Left lung (tissue), 10 donors: Measurements from ENCODE around the gene MPPED2. TPM values are rescaled to one million over a fixed set of nuclear protein-coding genes. Genes with fewer than 3 reads are reported as not detected.

Experiments
- ATAC-seq: fragments of 200-7000 bp; cut with Tn5 transposase; one replicate; pipeline ENCODE4 v1.9.1; 2020; ENCODE audit warnings: moderate library complexity
- DNase-seq, 4 donors: peaks; one replicate each; pipeline ENCODE4 v3.0.0-alpha.2; 2013 to 2020
- H3K27ac ChIP-seq, 2 donors: fragments of 200-600 bp; sonication (generic) in 1 of 2; one replicate each; pipeline versions ENCODE4 v1.5.0 to v1.8.0; 2020 to 2021
- H3K27me3 ChIP-seq, 2 donors: fragments of 200-600 bp; sonication (generic) in 1 of 2; one replicate each; pipeline versions ENCODE4 v1.5.0 to v1.8.0; 2020 to 2021
- H3K36me3 ChIP-seq, 2 donors: fragments of 200-600 bp; sonication (generic) in 1 of 2; one replicate each; pipeline versions ENCODE4 v1.5.0 to v1.8.0; 2020 to 2021
- H3K4me1 ChIP-seq, 2 donors: fragments of 200-600 bp; one replicate each; pipeline ENCODE4 v1.8.0; 2021
- H3K4me3 ChIP-seq, 2 donors: fragments of 200-600 bp; sonication (generic) in 1 of 2; one replicate each; pipeline versions ENCODE4 v1.5.0 to v1.8.0; 2020 to 2021; ENCODE audit warnings: mild to moderate bottlenecking in 1 of 2
- H3K9me3 ChIP-seq, 2 donors: fragments of 200-600 bp; sonication (generic) in 1 of 2; one replicate each; pipeline versions ENCODE4 v1.5.0 to v1.8.0; 2020 to 2021
- intact Hi-C, 2 donors: fragments of 100-400 bp; cut with DNase I; formaldehyde crosslinking; loops; one replicate each; pipeline versions ENCODE4 v1.11.2 to v1.14.2; 2022
- polyA plus RNA-seq, 6 donors: library from polyadenylated mRNA; unstranded; fragments of 120-200 nt; gene quantifications; one replicate each; pipeline ENCODE4 v1.2.1, GENCODE V29; 2013; ENCODE audit not compliant: insufficient read length in 6 of 6
- total RNA-seq, 2 donors: library from RNA; stranded (reverse); fragmentation: NEBNext Ultra II Directional; extraction: Animal tissue kit (Norgen Biotek cat#: 25700); gene quantifications; one replicate each; pipeline ENCODE4 v1.2.1, GENCODE V29; 2021
- TF ChIP-seq, protein P1 (sequence below), 2 donors: fragments of 200-600 bp; sonication (generic) in 1 of 2; IDR thresholded peaks; one replicate each; pipeline versions ENCODE4 v1.5.0 to v1.8.0; 2021; ENCODE audit warnings: antibody characterized with exemption in 2 of 2
- donor health status: DM: no; HTN: yes; CAD: no.
- donor health status: DM: no; HTN: no; CAD: no.

MPPED2 gene
- total and polyA plus RNA-seq, 8 donors: 0.26 to 5.3 (median 3.2) TPM

DNA sequence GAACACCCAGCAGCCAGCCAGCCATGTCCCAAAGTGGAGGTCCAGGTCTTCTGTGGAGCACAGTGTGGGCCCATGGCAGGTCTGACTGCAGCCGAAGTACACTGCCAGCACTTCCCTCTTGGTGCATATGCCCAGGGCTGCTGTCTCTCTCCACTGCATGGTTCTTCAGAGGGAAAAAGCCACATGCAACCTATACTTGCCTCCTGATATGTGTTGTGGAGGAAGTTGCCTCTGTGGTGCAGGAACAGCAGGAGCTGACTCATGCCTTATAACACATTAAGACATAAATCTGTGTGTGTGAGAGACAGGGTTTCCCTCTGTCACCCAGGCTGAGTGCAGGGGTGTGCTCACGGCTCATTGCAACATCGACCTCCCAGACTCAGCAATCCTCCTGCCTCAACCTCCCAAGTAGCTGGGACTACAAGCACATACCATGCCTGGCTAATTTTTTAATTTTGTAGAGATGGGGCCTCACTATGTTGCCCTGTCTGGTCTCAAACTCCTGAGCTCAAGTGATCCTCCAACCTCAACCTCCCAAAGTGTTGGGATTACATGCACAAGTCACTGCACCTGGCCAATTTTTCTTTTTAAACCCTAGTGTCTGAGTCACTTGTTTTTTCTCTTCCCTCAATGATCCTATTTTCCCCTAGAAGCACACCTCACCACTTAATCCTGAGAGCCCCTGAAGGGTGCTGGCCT lies 98.8 kb downstream of the MPPED2 start:
- TF ChIP-seq, protein P1, sequence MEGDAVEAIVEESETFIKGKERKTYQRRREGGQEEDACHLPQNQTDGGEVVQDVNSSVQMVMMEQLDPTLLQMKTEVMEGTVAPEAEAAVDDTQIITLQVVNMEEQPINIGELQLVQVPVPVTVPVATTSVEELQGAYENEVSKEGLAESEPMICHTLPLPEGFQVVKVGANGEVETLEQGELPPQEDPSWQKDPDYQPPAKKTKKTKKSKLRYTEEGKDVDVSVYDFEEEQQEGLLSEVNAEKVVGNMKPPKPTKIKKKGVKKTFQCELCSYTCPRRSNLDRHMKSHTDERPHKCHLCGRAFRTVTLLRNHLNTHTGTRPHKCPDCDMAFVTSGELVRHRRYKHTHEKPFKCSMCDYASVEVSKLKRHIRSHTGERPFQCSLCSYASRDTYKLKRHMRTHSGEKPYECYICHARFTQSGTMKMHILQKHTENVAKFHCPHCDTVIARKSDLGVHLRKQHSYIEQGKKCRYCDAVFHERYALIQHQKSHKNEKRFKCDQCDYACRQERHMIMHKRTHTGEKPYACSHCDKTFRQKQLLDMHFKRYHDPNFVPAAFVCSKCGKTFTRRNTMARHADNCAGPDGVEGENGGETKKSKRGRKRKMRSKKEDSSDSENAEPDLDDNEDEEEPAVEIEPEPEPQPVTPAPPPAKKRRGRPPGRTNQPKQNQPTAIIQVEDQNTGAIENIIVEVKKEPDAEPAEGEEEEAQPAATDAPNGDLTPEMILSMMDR (IDR thresholded peaks at IDR 0.05): no peak
- H3K27me3 ChIP-seq: no peaks in the 10 kb centered on the region
- intact Hi-C loops: no loop called here
- H3K9me3 ChIP-seq: no peaks in the 10 kb centered on the region
- H3K4me3 ChIP-seq: no peak overlapping the region
- H3K27ac ChIP-seq: no peak overlapping the region
- H3K36me3 ChIP-seq: no peaks in the 10 kb centered on the region
- ATAC-seq: peak; percentile 68
- peaks cover 4 to 21% of the 10 kb centered on the region in 2 donors for H3K4me1 ChIP-seq
- peak in 1 of 4 donors; percentile 49 for DNase-seq

DNA sequence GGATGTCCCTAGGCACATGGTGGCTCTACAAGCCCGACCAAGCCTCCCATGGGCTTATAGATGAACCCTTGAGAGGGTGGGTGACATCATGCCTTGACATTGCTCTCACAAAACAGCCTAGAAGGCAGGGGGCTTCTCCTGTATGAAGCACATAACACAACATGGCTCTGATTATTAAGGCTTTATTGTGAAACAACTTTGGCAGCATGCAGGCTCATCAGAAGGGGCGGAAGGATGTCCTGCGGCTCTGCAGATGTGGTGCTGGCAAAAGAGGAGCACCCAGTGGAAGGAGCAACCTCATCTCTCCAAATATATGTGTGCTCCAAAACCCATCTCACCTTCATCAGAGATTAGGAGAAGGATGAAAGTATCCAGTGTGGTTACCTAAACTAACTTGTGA lies 100.4 kb downstream of the MPPED2 start:
- Histone ChIP-seq H3K36me3 (no peaks in the 10 kb centered on the region), H3K4me3 (no peak overlapping the region), H3K27me3 (no peaks in the 10 kb centered on the region), H3K9me3 (no peaks in the 10 kb centered on the region), H3K4me1 (peaks cover 4 to 21% of the 10 kb centered on the region in 2 donors), H3K27ac (no peak overlapping the region)
- ATAC-seq: no peak
- intact Hi-C loops: no loop called here
- TF ChIP-seq, protein P1 (IDR thresholded peaks at IDR 0.05): no peak
- DNase-seq: no peak

DNA sequence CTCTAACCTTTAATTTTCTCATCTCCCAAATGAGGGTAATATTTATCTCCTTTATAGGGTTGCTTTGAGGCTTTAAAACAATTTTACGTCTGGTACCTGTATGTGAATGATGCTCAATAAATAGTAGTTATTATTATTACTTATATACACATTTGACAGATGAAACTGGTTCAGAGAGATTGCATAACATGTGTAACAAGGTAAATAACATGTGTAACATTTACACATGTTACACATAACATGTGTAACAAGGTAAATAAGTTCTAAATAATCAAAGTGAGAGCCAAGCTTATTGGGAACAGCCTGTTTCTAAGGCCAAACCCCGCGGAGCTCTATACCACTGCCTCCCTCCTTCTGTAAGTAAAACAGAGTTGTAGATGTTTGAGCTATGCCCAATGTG lies 100.9 kb downstream of the MPPED2 start:
- no peaks in the 10 kb centered on the region for H3K9me3 ChIP-seq
- TF ChIP-seq, protein P1 (IDR thresholded peaks at IDR 0.05): no peak
- DNase-seq (no peak), ATAC-seq (no peak)
- H3K27me3 ChIP-seq: no peaks in the 10 kb centered on the region
- H3K4me3 ChIP-seq: no peak overlapping the region
- H3K4me1 ChIP-seq: peaks cover 4 to 21% of the 10 kb centered on the region in 2 donors
- intact Hi-C loops: no loop called here
- H3K27ac ChIP-seq: no peak overlapping the region
- H3K36me3 ChIP-seq: no peaks in the 10 kb centered on the region

DNA sequence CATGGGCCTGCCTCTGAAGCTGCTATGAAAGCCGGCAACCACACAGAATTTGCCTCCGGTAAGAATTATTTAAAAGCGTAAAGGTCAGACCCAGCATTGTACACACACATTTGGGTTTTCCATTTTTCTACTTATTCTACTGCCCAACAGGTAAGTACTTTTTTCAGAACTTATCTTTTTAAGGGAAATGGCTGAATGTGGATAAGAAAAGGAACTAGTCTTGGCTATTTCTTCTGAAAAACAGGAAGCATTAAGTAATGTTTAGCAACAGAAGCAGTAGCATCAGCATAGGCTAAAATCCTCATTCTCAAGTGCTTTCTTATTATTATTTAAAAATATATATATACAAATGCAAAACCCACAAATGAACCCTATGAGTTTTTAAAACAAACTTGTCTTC lies 103.1 kb downstream of the MPPED2 start:
- Histone ChIP-seq H3K4me1 (peaks cover under 1 to 7% of the 10 kb centered on the region in 2 donors), H3K27me3 (no peaks in the 10 kb centered on the region), H3K36me3 (no peaks in the 10 kb centered on the region), H3K9me3 (no peaks in the 10 kb centered on the region), H3K4me3 (no peak overlapping the region), H3K27ac (no peak overlapping the region)
- intact Hi-C loops: no loop called here
- no peak for DNase-seq
- TF ChIP-seq, protein P1 (IDR thresholded peaks at IDR 0.05): no peak
- ATAC-seq: no peak

DNA sequence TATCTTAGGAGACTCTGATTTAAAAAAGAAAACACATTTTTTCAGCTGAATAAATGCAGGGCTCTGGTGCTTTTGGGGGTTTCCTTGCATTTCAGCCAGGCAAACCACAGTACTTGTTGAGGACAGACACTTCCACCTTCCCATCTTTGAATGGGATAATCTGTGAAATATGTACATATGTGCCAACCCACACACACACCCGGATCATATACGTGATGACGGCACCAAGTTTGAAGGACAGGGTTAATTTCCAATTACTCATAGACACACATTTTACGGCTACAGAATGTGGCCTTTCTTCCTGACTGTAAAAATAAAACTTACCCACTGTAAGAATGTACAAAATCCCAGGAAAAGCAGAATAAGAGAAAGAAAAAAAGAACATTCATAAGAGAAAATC lies 104.4 kb downstream of the MPPED2 start:
- Histone ChIP-seq H3K27ac (no peak overlapping the region), H3K9me3 (no peaks in the 10 kb centered on the region), H3K27me3 (no peaks in the 10 kb centered on the region), H3K4me3 (no peak overlapping the region), H3K4me1 (no peaks in the 10 kb centered on the region), H3K36me3 (no peaks in the 10 kb centered on the region)
- TF ChIP-seq, protein P1 (IDR thresholded peaks at IDR 0.05): no peak
- DNase-seq (no peak), ATAC-seq (no peak)
- intact Hi-C loops: no loop called here
